ENCODE data around the gene PAPSS1. TPM values are rescaled to one million over a fixed set of nuclear protein-coding genes. Genes with fewer than 3 reads are reported as not detected.

Gene PAPSS1
- polyA plus RNA-seq, 1 donor (not counting 4 experiments of a cell fraction or from before 2014, with no cell fraction given): 95.2 TPM

DNA sequence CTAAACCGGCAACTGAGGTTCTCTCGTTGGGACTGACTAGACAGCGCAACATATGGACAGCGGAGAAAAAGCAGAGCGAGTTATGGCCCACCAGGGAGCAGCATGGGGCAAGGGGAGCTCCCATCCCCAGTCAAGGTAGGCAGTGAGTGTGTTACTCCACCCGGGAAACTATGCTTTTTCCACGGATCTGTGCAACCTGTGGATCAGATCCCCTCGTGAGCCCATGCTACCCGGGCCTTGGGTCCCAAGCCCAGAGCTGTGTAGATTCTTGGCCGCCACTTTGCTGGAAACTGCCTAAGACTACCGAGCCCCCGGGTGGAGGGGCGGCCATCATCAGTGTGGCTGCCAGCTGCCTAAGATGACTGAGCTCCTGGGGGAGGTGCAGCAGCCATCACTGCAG lies 140.9 kb downstream of the PAPSS1 start:
- Histone ChIP-seq H4K20me1 (ENCODE audit: control insufficient read depth, extremely low read depth, insufficient read depth, low read length) (no peaks in the 10 kb centered on the region), H3K79me2 (ENCODE audit: control insufficient read depth, insufficient read depth, low read length) (no peaks in the 10 kb centered on the region), H3K9me1 (ENCODE audit: control insufficient read depth, extremely low read depth, insufficient read depth, low read length) (no peaks in the 10 kb centered on the region), H3K4me2 (ENCODE audit: control insufficient read depth, extremely low read depth, insufficient read depth, low read depth, low read length) (no peak overlapping the region), H3K9ac (ENCODE audit: control insufficient read depth, extremely low read depth, insufficient read depth, low read length) (no peak overlapping the region), H3K4me1 (ENCODE audit: control insufficient read depth, extremely low read depth, insufficient read depth, low read length) (no peaks in the 10 kb centered on the region), H2AFZ (ENCODE audit: control insufficient read depth, low read length) (no peak overlapping the region), H3K9me3 (ENCODE audit: control insufficient read depth, low read depth, low read length) (no peaks in the 10 kb centered on the region), H3K4me3 (ENCODE audit: control insufficient read depth in 2 of 3, extremely low read depth in 1 of 3, insufficient read depth in 2 of 3, low read depth in 1 of 3, low read length in 3 of 3) (no peak overlapping the region), H3K27me3 (ENCODE audit: control insufficient read depth, extremely low read depth, insufficient read depth, low read length) (no peaks in the 10 kb centered on the region), H3K27ac (ENCODE audit: control insufficient read depth, insufficient read depth, low read length) (no peak overlapping the region), H3K36me3 (ENCODE audit: control insufficient read depth in 2 of 2, extremely low read depth in 1 of 2, insufficient read depth in 2 of 2, low read length in 2 of 2) (no peaks in the 10 kb centered on the region)
- no peak for FAIRE-seq
- dilution Hi-C loops (cut with MboI; ENCODE audit: extremely low pct_ligation_motif_present, low sequenced_read_pairs): no loop called here
- DNase-seq (ENCODE audit: low read depth, low spot score): no peak
- TF ChIP-seq EZH2 (IDR thresholded peaks at IDR 0.05; ENCODE audit: low read length): no peak
- TF ChIP-seq, protein P1, sequence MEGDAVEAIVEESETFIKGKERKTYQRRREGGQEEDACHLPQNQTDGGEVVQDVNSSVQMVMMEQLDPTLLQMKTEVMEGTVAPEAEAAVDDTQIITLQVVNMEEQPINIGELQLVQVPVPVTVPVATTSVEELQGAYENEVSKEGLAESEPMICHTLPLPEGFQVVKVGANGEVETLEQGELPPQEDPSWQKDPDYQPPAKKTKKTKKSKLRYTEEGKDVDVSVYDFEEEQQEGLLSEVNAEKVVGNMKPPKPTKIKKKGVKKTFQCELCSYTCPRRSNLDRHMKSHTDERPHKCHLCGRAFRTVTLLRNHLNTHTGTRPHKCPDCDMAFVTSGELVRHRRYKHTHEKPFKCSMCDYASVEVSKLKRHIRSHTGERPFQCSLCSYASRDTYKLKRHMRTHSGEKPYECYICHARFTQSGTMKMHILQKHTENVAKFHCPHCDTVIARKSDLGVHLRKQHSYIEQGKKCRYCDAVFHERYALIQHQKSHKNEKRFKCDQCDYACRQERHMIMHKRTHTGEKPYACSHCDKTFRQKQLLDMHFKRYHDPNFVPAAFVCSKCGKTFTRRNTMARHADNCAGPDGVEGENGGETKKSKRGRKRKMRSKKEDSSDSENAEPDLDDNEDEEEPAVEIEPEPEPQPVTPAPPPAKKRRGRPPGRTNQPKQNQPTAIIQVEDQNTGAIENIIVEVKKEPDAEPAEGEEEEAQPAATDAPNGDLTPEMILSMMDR (optimal IDR thresholded peaks at IDR 0.05 in 1 of 3, IDR thresholded peaks at IDR 0.05 in 1 of 3, conservative IDR thresholded peaks at IDR 0.05 in 1 of 3; ENCODE audit: extremely low read depth in 1 of 3, insufficient read depth in 2 of 3, low read length in 3 of 3): no peak

DNA sequence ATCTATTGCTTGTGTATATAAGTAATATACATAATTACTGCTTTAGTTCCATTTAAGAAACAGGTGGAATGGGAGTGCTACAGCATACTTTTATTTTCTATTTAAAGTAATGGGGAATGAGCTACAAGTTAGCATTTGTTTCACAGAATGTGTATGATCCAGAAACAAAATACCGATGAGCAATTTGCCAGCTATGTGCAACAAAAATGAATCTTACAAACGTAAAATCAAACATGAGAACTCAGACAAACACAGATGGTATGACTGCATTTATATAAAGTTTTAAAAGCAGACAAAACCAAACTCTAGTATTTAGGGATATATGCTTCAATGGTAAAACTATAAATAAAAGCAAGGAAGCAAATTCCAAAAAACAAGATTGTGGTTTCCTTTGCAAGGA lies 141.7 kb downstream of the PAPSS1 start:
- dilution Hi-C loops (cut with MboI; ENCODE audit: extremely low pct_ligation_motif_present, low sequenced_read_pairs): no loop called here
- Histone ChIP-seq H3K4me3 (ENCODE audit: control insufficient read depth in 2 of 3, extremely low read depth in 1 of 3, insufficient read depth in 2 of 3, low read depth in 1 of 3, low read length in 3 of 3) (no peak overlapping the region), H3K36me3 (ENCODE audit: control insufficient read depth in 2 of 2, extremely low read depth in 1 of 2, insufficient read depth in 2 of 2, low read length in 2 of 2) (no peaks in the 10 kb centered on the region), H3K27ac (ENCODE audit: control insufficient read depth, insufficient read depth, low read length) (no peak overlapping the region), H3K9ac (ENCODE audit: control insufficient read depth, extremely low read depth, insufficient read depth, low read length) (no peak overlapping the region), H3K79me2 (ENCODE audit: control insufficient read depth, insufficient read depth, low read length) (no peaks in the 10 kb centered on the region), H3K9me1 (ENCODE audit: control insufficient read depth, extremely low read depth, insufficient read depth, low read length) (no peaks in the 10 kb centered on the region), H2AFZ (ENCODE audit: control insufficient read depth, low read length) (no peak overlapping the region), H3K4me2 (ENCODE audit: control insufficient read depth, extremely low read depth, insufficient read depth, low read depth, low read length) (no peak overlapping the region), H4K20me1 (ENCODE audit: control insufficient read depth, extremely low read depth, insufficient read depth, low read length) (no peaks in the 10 kb centered on the region), H3K9me3 (ENCODE audit: control insufficient read depth, low read depth, low read length) (no peaks in the 10 kb centered on the region), H3K27me3 (ENCODE audit: control insufficient read depth, extremely low read depth, insufficient read depth, low read length) (no peaks in the 10 kb centered on the region), H3K4me1 (ENCODE audit: control insufficient read depth, extremely low read depth, insufficient read depth, low read length) (no peaks in the 10 kb centered on the region)
- TF ChIP-seq EZH2 (IDR thresholded peaks at IDR 0.05; ENCODE audit: low read length): no peak
- TF ChIP-seq, protein P1 (optimal IDR thresholded peaks at IDR 0.05 in 1 of 3, IDR thresholded peaks at IDR 0.05 in 1 of 3, conservative IDR thresholded peaks at IDR 0.05 in 1 of 3; ENCODE audit: extremely low read depth in 1 of 3, insufficient read depth in 2 of 3, low read length in 3 of 3): no peak
- no peak for FAIRE-seq
- no peak for DNase-seq (ENCODE audit: low read depth, low spot score)

Measured in keratinocyte (primary cell).